Measurements from ENCODE around the gene OTOG.

GRCh38 chr11:17574141-17575091 is 27.4 kb downstream of the OTOG start:
- TF ChIP-seq CTCF (IDR thresholded peaks at IDR 0.05; ENCODE audit: insufficient read depth, low read length) = no peak
- no peak for TF ChIP-seq GABPA (IDR thresholded peaks at IDR 0.05; ENCODE audit: low read depth)
- TF ChIP-seq REST (IDR thresholded peaks at IDR 0.05; ENCODE audit: insufficient replicate concordance, low read depth) = no peak
- no peak for TF ChIP-seq POLR2AphosphoS5 (IDR thresholded peaks at IDR 0.05; ENCODE audit: low read depth)
- TF ChIP-seq SPI1 (IDR thresholded peaks at IDR 0.05; ENCODE audit: borderline replicate concordance, low read depth) = no peak

All from HL-60 (cell line).